A549 treated with dexamethasone at 1 μM for 4 hours (cell line): ENCODE measurements around the gene PBX1. TPM values are rescaled to one million over a fixed set of nuclear protein-coding genes. Genes with fewer than 3 reads are reported as not detected.

ENCODE experiments used
- total RNA-seq: library from RNA; stranded (reverse); fragments of 200-300 nt; extraction: Qiagen RNA extraction; gene quantifications from 5 replicates; pipeline ENCODE4 v1.2.3, GENCODE V29; 2022

Gene PBX1
- total RNA-seq: 9.5 to 18.0 TPM (median 15.8 TPM) in 5 replicates

DNA sequence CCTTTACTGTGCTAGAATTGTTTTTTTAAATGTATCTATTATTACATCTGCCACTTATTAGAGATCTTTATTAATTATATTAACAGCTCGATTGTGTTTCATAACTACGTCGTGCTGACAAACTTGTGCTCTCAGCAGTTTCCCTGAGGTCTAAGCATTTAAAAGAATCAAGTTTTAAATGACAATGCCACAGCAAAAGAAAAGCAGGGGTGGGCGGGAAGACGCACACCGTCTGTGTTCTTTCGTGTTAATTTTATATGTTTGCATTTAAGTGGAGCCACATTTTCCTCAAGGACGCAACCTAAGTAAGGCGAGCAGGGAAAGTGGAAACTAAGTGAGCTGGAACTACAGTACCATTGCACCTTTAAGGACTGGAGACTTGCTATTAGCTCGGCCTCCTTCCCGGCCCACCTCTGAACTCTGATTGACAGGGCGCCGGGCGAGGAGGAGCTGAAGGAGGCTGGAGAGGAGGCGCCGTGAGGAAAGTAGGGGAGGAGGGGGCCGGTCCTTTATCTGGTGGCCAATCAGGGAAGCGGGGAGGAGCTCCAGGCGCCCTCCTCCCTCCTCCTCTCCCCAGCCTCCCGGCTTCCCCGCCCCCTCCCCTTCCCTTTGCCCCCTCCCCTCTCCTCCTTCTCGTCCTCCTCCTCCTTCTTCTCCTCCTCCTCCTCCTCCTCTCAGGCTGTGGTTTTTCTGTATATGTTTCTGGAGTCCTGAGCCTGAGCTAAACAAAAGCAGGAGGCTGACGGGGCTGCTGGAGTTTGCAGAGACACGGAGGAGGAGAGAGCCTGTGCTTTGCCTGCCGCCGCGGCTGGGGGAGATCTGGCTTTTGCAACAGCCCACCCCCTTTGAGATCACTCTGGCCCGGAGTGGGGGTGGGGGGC is at the start of gene PBX1:
Gene PBX1, plus strand, starts transcription at position 724 of the 881 bp plus-strand sequence.

